Right lobe of liver (tissue), 4 donors: ENCODE data around the gene RPS6KA4.

Source experiments
- CTCF ChIP-seq, 4 donors: fragments of 200-600 bp in 3 of 4; fragments of 450-650 bp in 1 of 4; IDR thresholded peaks; one replicate each; pipeline versions ENCODE4 v1.5.1 to v1.8.0; 2016 to 2022; ENCODE audit warnings: antibody characterized with exemption in 4 of 4, mild to moderate bottlenecking in 2 of 4
- POLR2A ChIP-seq: fragments of 450-650 bp; IDR thresholded peaks from one replicate; pipeline ENCODE4 v1.6.1; 2017; ENCODE audit warnings: antibody characterized with exemption, mild to moderate bottlenecking
- donor health status: DM: no; HTN: no; CAD: no.
- donor health status: DM: no; HTN: no; CAD: no.
- donor health status: DM: no; HTN: yes; CAD: no.

DNA sequence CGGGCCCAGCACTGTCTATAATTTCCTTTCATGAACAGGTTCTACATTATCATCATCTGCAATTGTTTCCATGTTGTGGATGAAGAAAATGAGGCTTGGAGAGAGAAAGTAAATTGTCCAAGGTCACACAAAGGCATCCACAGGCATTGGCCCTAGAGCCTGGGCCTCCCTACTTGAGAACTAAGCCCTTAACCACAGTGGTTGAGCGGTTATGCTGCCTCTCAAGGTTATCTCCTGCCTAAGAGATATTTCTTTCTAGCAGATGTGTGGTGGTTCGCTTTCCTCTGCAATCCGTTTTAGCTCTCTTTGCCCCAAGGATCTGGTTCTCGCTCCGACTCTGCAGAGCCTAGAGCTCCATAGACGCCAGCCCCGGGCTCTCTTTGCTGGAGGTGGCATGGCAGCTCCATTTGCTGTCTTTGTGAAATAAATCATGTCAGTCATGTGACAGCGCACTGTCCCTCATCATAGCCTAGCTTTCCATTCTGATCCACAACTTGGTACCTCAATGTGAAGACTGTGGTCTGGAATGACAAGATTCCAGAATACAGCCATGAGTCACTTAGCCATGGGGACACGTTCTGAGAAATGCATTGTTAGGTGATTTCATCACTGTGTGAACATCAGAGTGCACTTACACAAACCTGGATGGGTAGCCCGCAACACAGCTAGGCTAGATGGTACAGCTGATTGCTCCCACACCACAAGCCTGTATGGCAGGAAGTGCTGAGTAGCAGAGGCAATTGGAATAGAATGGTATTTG lies 27.2 kb downstream of the RPS6KA4 start:
- TF ChIP-seq CTCF (IDR thresholded peaks at IDR 0.05) (no peak), POLR2A (no peak)
